HepG2 (cell line): Measurements from ENCODE around the gene GNG4. TPM values are rescaled to one million over a fixed set of nuclear protein-coding genes. Genes with fewer than 3 reads are reported as not detected.

Experiments
- GATAD2A ChIP-seq: IDR thresholded peaks from 2 replicates; pipeline ENCODE4 v1.6.1; 2016
- POLR2AphosphoS5 ChIP-seq: IDR thresholded peaks from 2 replicates; pipeline ENCODE4 v1.6.1; 2012; ENCODE audit warnings: low read depth, low read length
- polyA plus RNA-seq, 8 experiments: library from polyadenylated mRNA; depleted of rRNA in 3 of 8; stranded (reverse) in 7 of 8; unstranded in 1 of 8; fragments of >200 nt; fragmentation: Illumina TruSeq in 4 of 8; extraction: Trizol in 4 of 8; gene quantifications; 2 replicates each; pipeline versions ENCODE4 v1.2.1 to v1.2.3, GENCODE V29; 2011 to 2016; ENCODE audit warnings: low read depth in 4 of 8, missing spikeins in 1 of 8, mixed read lengths in 1 of 8; ENCODE audit not compliant: insufficient read depth in 1 of 8
- total RNA-seq, 5 experiments: library from RNA; depleted of rRNA; stranded (reverse); fragments of >200 nt; fragmentation: Illumina TruSeq; extraction: Trizol; gene quantifications; 2 replicates each; pipeline ENCODE4 v1.2.3, GENCODE V29; 2016; ENCODE audit warnings: low read depth in 1 of 5
- TF ChIP-seq, protein P1 (sequence below): sonication (generic); formaldehyde crosslinking; conservative IDR thresholded peaks from 2 replicates; pipeline ENCODE4 v1.4.0; 2020; ENCODE audit warnings: mild to moderate bottlenecking, missing genetic modification reagents, moderate library complexity
- TF ChIP-seq, protein P2 (sequence below): sonication (generic); formaldehyde crosslinking; IDR thresholded peaks from 2 replicates; pipeline ENCODE4 v1.5.0; 2020; ENCODE audit warnings: mild to moderate bottlenecking, missing genetic modification reagents, borderline replicate concordance
- TF ChIP-seq, protein P3 (sequence below): sonication (generic); formaldehyde crosslinking; IDR thresholded peaks from 2 replicates; pipeline ENCODE4 v1.4.0; 2020; ENCODE audit warnings: missing genetic modification reagents

The GNG4 gene
- total and polyA plus RNA-seq, 2 of the 13 experiments (the other 11 are each of a cell fraction or from before 2014, with no cell fraction given), result 27.1 to 69.5 TPM

DNA sequence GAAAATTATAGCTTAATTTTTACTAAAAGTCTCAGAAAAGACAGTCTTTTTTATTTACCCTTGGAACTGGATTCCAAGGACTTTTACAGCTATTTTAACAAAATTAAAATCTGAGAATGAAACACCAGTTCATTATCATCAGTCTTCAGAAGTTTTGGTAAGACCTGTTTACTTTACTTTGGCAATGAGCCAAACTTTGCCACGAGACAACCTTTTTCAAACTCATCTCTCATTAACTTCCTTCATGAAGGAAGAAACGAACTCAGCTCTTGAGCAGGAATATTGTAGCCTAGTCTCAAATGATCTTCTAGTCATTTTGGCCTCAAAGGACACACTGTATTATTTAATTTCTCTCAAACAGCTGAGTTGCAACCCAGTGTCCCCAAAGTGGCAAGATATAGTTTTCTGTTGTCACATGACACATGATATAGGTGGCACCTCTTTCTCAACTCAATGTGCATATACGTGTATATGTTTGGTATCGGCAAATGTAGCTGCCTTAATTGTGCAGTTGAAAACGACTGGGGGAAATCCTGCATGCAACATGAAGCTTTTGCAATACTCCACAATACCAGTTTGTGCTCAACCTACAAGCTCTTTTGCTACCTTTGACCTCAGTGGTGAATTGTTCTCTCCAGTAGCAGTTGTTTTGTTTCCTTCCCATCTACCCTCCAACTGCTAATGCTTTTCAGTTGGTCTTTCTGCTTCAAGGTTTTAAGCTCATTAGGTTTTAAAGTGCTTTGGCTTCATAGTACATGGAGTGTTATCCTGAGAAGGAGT is 8.4 kb upstream of the GNG4 start (continued):
- peak; percentile 37; the same call in 1 of the 2 replicates for TF ChIP-seq GATAD2A (CRISPR knock-in tag)
- no peak for TF ChIP-seq POLR2AphosphoS5
- TF ChIP-seq, protein P1, sequence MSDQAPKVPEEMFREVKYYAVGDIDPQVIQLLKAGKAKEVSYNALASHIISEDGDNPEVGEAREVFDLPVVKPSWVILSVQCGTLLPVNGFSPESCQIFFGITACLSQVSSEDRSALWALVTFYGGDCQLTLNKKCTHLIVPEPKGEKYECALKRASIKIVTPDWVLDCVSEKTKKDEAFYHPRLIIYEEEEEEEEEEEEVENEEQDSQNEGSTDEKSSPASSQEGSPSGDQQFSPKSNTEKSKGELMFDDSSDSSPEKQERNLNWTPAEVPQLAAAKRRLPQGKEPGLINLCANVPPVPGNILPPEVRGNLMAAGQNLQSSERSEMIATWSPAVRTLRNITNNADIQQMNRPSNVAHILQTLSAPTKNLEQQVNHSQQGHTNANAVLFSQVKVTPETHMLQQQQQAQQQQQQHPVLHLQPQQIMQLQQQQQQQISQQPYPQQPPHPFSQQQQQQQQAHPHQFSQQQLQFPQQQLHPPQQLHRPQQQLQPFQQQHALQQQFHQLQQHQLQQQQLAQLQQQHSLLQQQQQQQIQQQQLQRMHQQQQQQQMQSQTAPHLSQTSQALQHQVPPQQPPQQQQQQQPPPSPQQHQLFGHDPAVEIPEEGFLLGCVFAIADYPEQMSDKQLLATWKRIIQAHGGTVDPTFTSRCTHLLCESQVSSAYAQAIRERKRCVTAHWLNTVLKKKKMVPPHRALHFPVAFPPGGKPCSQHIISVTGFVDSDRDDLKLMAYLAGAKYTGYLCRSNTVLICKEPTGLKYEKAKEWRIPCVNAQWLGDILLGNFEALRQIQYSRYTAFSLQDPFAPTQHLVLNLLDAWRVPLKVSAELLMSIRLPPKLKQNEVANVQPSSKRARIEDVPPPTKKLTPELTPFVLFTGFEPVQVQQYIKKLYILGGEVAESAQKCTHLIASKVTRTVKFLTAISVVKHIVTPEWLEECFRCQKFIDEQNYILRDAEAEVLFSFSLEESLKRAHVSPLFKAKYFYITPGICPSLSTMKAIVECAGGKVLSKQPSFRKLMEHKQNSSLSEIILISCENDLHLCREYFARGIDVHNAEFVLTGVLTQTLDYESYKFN (CRISPR knock-in tag), result peak; percentile 27; the same call in 1 of the 2 replicates
- TF ChIP-seq, protein P2, sequence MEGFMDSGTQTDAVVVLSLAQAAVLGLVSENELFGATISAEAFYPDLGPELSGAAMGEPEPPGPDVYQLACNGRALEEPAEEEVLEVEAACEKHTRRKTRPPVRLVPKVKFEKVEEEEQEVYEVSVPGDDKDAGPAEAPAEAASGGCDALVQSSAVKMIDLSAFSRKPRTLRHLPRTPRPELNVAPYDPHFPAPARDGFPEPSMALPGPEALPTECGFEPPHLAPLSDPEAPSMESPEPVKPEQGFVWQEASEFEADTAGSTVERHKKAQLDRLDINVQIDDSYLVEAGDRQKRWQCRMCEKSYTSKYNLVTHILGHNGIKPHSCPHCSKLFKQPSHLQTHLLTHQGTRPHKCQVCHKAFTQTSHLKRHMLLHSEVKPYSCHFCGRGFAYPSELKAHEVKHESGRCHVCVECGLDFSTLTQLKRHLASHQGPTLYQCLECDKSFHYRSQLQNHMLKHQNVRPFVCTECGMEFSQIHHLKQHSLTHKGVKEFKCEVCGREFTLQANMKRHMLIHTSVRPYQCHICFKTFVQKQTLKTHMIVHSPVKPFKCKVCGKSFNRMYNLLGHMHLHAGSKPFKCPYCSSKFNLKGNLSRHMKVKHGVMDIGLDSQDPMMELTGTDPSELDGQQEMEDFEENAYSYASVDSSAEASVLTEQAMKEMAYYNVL (CRISPR knock-in tag), result no peak
- TF ChIP-seq, protein P3, sequence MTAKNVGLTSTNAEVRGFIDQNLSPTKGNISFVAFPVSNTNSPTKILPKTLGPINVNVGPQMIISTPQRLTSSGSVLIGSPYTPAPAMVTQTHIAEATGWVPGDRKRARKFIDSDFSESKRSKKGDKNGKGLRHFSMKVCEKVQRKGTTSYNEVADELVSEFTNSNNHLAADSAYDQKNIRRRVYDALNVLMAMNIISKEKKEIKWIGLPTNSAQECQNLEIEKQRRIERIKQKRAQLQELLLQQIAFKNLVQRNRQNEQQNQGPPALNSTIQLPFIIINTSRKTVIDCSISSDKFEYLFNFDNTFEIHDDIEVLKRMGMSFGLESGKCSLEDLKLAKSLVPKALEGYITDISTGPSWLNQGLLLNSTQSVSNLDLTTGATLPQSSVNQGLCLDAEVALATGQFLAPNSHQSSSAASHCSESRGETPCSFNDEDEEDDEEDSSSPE (CRISPR knock-in tag), result no peak
